Stimulated activated naive CD8-positive, alpha-beta T cell treated with anti-CD3 and anti-CD28 coated beads, Interleukin-15, Interleukin-2, amounts not matched to agents 100 ng/mL and 50 ng/mL, for 24 hours (primary cell): ENCODE data around the gene PARD3B.

Source experiments
- H3K27ac Mint-ChIP-seq: one replicate; pipeline ENCODE4 v1.8.0; 2021; ENCODE audit warnings: mild to moderate bottlenecking, mixed read lengths
- H3K27me3 Mint-ChIP-seq: one replicate; pipeline ENCODE4 v1.8.0; 2021; ENCODE audit warnings: mixed read lengths
- H3K36me3 Mint-ChIP-seq: one replicate; pipeline ENCODE4 v1.8.0; 2021; ENCODE audit warnings: low read depth, mixed read lengths
- H3K4me1 Mint-ChIP-seq: one replicate; pipeline ENCODE4 v1.8.0; 2021; ENCODE audit warnings: low read depth, mixed read lengths
- H3K4me3 Mint-ChIP-seq: one replicate; pipeline ENCODE4 v1.8.0; 2021; ENCODE audit warnings: mild to moderate bottlenecking, mixed read lengths
- H3K9me3 Mint-ChIP-seq: one replicate; pipeline ENCODE4 v1.8.0; 2021; ENCODE audit warnings: mixed read lengths

Gene PARD3B

GRCh38 chr2:205613970-205614559 is 1068.8 kb downstream of the PARD3B start:
- H3K9me3 Mint-ChIP-seq: no peaks in the 10 kb centered on the region
- H3K27me3 Mint-ChIP-seq: peaks cover 17% of the 10 kb centered on the region
- H3K4me1 Mint-ChIP-seq: peaks cover 46% of the 10 kb centered on the region
- peak overlapping the region; percentile 1 for H3K27ac Mint-ChIP-seq
- no peak overlapping the region for H3K4me3 Mint-ChIP-seq
- no peaks in the 10 kb centered on the region for H3K36me3 Mint-ChIP-seq

GRCh38 chr2:205614965-205615364 is 1069.7 kb downstream of the PARD3B start:
- peaks cover 10% of the 10 kb centered on the region for H3K27me3 Mint-ChIP-seq
- H3K36me3 Mint-ChIP-seq: no peaks in the 10 kb centered on the region
- no peak overlapping the region for H3K27ac Mint-ChIP-seq
- peaks cover 44% of the 10 kb centered on the region for H3K4me1 Mint-ChIP-seq
- no peak overlapping the region for H3K4me3 Mint-ChIP-seq
- H3K9me3 Mint-ChIP-seq: no peaks in the 10 kb centered on the region

DNA sequence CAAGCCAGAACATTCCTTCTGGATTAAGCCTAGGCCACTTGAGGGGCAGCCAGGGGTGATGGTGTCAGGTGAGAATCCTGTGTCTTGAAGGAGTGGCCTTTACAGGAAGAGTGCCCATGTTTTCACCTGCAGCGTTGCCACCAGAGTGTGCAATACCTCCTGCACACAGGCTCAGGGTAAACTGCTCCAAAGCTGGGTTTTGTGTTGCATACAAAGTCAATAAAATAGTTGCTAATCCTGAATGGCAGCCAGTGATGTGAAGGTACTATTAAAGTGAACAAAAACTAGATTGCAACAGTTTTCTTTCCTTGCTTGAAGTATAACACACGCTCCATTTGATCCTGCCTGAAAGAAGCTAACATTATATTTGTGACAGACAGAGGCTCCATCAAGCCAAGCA is 1072.6 kb downstream of the PARD3B start:
- H3K4me3 Mint-ChIP-seq: no peak overlapping the region
- H3K36me3 Mint-ChIP-seq: no peaks in the 10 kb centered on the region
- peaks cover 21% of the 10 kb centered on the region for H3K4me1 Mint-ChIP-seq
- H3K9me3 Mint-ChIP-seq: no peaks in the 10 kb centered on the region
- H3K27ac Mint-ChIP-seq: no peak overlapping the region
- H3K27me3 Mint-ChIP-seq: no peaks in the 10 kb centered on the region

GRCh38 chr2:205619600-205619999 is 1074.3 kb downstream of the PARD3B start:
- no peaks in the 10 kb centered on the region for H3K27me3 Mint-ChIP-seq
- H3K4me3 Mint-ChIP-seq: no peak overlapping the region
- H3K4me1 Mint-ChIP-seq: peaks cover 7% of the 10 kb centered on the region
- no peaks in the 10 kb centered on the region for H3K9me3 Mint-ChIP-seq
- H3K36me3 Mint-ChIP-seq: no peaks in the 10 kb centered on the region
- H3K27ac Mint-ChIP-seq: peak overlapping the region; percentile 29

DNA sequence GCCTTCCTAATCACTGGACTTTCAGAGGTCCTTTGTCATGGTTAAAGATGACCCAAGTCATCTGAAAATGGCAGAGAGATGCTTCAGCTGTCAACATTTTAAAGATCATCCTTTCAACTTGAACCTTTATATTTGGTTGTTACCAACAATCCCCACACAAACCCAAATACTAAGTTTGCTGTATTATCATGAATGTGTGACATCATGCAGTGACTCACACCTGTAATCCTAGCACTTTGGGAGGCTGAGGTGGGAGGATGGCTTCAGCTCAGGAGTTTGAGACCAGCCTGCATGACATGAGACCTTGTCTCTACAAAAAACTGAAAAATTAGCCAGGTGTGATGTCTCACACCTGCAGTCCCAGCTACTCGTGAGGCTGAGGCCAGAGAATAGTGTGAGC is 1081.8 kb downstream of the PARD3B start:
- Mint-ChIP-seq H3K4me3 (no peak overlapping the region), H3K36me3 (no peaks in the 10 kb centered on the region), H3K27me3 (no peaks in the 10 kb centered on the region), H3K27ac (no peak overlapping the region), H3K4me1 (no peaks in the 10 kb centered on the region), H3K9me3 (no peaks in the 10 kb centered on the region)

DNA sequence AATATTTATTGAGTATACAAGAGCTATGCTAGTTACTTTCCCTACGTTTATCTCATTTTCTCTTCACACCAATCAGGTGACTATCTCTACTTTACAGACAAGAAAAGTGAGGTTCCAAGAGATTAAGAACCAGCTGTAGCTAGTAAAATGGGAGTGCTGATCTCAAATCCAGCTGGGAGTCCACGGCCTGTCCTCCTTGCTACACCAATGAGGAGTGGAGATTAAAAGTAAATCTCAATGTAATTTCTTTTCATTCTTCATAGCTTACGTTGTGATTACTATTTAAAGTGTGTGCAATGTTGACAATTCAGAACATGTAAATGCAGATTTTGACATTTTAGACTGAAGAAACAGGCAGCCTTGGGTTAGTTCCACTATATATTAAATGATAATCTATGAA is 1083.1 kb downstream of the PARD3B start:
- H3K27me3 Mint-ChIP-seq: no peaks in the 10 kb centered on the region
- no peaks in the 10 kb centered on the region for H3K36me3 Mint-ChIP-seq
- no peak overlapping the region for H3K27ac Mint-ChIP-seq
- H3K9me3 Mint-ChIP-seq: no peaks in the 10 kb centered on the region
- H3K4me1 Mint-ChIP-seq: no peaks in the 10 kb centered on the region
- H3K4me3 Mint-ChIP-seq: no peak overlapping the region

GRCh38 chr2:205629091-205629776 is 1084.0 kb downstream of the PARD3B start:
- Mint-ChIP-seq H3K4me1 (no peaks in the 10 kb centered on the region), H3K9me3 (no peaks in the 10 kb centered on the region)

DNA sequence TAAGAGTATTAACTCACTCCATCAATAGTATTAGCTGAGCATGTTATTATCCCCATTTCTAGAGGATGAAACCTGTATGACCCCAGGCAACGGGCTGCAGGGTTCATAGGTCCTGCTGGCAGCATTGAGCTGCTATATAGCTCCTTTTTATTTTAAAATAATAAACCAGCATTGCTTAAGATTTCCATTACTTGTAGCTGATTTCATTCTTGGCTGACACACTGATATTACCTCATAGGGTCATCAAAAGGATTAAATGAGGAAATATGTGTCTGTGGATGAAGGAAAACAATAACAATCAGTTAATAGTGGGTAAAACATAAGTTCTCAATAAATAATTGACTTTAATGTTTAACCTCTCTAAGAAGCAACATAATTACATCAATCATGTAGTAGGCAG is 1088.7 kb downstream of the PARD3B start:
- Mint-ChIP-seq H3K9me3 (no peaks in the 10 kb centered on the region), H3K27ac (no peak overlapping the region), H3K4me1 (peaks cover 7% of the 10 kb centered on the region), H3K4me3 (no peak overlapping the region), H3K27me3 (peaks cover 3% of the 10 kb centered on the region), H3K36me3 (no peaks in the 10 kb centered on the region)

More at GRCh38 chr2:205629091-205629776, 1084.0 kb downstream of the PARD3B start:
- Mint-ChIP-seq H3K27me3 (no peaks in the 10 kb centered on the region), H3K36me3 (no peaks in the 10 kb centered on the region), H3K27ac (no peak overlapping the region), H3K4me3 (no peak overlapping the region)

- H3K9me3 Mint-ChIP-seq: no peaks in the 10 kb centered on the region
- H3K4me3 Mint-ChIP-seq: no peak overlapping the region
- H3K36me3 Mint-ChIP-seq: no peaks in the 10 kb centered on the region
- peaks cover 3% of the 10 kb centered on the region for H3K27me3 Mint-ChIP-seq
- H3K4me1 Mint-ChIP-seq: peaks cover 7% of the 10 kb centered on the region
- no peak overlapping the region for H3K27ac Mint-ChIP-seq
These were observed 1091.5 kb downstream of the PARD3B start for GRCh38 chr2:205636549-205637319.

- no peaks in the 10 kb centered on the region for H3K36me3 Mint-ChIP-seq
- peaks cover 8% of the 10 kb centered on the region for H3K27me3 Mint-ChIP-seq
- peaks cover 7% of the 10 kb centered on the region for H3K4me1 Mint-ChIP-seq
- H3K4me3 Mint-ChIP-seq: no peak overlapping the region
- peak overlapping the region; percentile 15 for H3K27ac Mint-ChIP-seq
- no peaks in the 10 kb centered on the region for H3K9me3 Mint-ChIP-seq
These were observed 1092.0 kb downstream of the PARD3B start for GRCh38 chr2:205637320-205637602.

DNA sequence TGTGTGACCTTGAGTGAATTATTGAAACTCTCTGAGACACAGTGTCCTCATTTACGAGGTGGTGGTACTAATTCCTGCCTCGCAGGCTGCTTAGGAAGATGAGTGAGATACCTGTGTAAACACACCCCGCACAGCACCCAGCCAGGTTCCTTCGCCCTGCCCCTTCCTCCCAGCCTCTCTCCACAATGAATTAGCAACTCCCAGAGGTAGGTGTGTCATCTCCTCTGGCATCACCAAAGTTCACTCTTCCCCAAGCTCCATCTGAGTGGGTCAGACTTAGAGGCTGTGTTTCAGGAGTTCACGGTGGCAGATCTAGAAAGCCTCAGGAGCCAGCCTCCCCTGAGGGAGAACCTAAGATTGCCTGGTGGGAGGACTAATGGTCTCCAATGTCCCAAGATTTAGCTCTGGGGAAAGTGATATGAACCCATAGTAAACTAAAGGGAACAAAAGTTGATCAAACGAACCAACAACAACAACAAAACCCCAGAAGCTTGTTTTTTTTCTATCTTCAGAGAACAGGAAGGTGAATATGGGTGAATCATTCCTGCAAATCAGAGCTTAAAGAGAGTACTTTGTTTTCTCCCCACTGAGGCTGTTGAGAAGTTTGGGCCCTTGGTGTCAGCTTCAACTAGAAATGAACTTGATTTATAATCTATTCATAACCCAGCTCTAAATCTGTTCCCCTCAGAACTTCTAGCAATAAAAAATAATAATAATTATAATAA is 1092.7 kb downstream of the PARD3B start:
- no peaks in the 10 kb centered on the region for H3K36me3 Mint-ChIP-seq
- no peaks in the 10 kb centered on the region for H3K9me3 Mint-ChIP-seq

DNA sequence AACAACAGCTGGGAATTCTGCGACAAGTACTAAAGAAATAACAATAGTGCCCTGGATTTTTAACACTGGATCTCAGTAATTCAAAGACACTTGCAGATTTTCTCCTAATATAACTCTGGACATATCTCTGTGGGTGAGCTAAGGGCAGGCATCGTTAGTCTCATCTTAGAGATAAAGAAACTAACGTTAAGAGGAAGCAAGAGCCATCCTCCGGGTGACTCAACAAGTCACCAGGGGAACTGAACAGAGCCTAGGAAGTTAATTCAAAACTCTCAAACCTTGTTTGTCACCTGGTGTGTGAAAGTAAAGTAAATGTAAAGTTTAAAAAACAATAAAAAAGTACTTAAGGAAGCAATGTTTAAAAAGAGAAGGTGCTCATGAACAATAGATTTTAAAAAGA is 1095.4 kb downstream of the PARD3B start:
- Mint-ChIP-seq H3K27ac (no peak overlapping the region), H3K4me1 (peaks cover 7% of the 10 kb centered on the region), H3K27me3 (peaks cover 12% of the 10 kb centered on the region), H3K36me3 (no peaks in the 10 kb centered on the region), H3K4me3 (no peak overlapping the region), H3K9me3 (no peaks in the 10 kb centered on the region)

More for the DNA sequence above, 1092.7 kb downstream of the PARD3B start:
- peak overlapping the region; percentile 15 for H3K27ac Mint-ChIP-seq
- no peak overlapping the region for H3K4me3 Mint-ChIP-seq
- H3K4me1 Mint-ChIP-seq: peaks cover 7% of the 10 kb centered on the region
- H3K27me3 Mint-ChIP-seq: peaks cover 8% of the 10 kb centered on the region

DNA sequence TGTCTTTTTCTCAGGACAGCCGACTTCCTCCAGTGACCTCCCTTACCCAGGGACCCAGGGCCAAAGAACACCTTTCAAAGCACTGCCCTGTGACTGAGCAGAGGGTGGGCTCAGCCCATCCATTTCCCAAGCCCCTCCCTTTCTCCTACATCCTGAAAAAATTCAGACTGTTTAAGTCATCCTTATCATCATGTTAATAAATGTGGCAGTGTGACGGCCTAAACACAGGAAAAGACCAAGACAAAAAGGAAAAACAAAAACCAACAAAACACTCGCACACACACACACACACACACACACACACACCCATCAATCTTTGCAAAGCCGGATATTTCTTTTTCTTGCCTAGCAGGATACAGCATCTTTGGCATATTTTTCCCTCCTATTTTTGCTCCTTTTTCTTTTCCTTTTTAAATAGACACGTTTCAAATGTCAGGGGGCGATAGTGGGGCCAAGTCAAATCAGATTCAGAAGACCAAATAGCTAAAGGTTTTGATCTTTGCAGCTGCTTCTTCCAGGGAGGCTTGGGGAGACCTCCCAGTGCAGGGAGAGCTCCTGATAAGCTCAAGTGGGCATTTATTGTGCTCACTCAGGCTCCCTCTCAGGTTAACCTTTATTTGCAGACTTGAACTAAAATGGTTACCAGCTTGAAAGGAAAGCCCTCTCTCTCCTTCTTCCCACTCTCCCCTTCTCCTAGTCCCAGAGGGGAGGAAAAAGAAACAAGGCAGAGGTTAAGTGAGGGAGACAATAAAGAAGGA is 1097.5 kb downstream of the PARD3B start:
- Mint-ChIP-seq H3K9me3 (no peaks in the 10 kb centered on the region), H3K36me3 (no peaks in the 10 kb centered on the region), H3K27me3 (peaks cover 11% of the 10 kb centered on the region), H3K4me3 (no peak overlapping the region), H3K4me1 (peaks cover 2% of the 10 kb centered on the region), H3K27ac (no peak overlapping the region)

DNA sequence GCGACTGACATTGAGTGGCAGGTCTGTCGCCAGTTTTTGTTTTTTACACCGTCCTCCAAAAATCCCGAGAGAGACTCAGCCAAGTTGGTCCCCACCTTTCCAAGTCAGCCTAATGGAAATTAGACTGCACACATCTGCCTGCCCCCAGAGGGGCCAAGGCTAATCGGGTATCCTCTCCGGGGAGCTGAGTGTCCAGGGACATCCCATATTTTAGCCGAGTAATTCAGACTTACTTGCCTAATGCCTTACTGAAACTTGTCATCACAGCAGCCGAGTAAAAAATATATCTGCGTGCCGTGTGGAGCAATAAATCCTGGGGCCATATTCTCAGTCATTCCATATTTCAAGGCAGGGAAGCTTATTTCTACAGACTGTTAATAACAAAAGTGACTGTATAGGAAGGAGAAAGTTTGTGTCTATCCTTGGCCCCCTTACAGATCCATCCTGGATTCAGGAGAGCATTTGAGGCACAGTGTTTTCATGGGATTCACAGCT is 1098.2 kb downstream of the PARD3B start:
- Mint-ChIP-seq H3K27ac (no peak overlapping the region), H3K4me3 (no peak overlapping the region), H3K36me3 (no peaks in the 10 kb centered on the region), H3K9me3 (no peaks in the 10 kb centered on the region), H3K27me3 (peaks cover 9% of the 10 kb centered on the region), H3K4me1 (no peaks in the 10 kb centered on the region)
